GM12878 (cell line): ENCODE data around the gene BCL2. TPM values are rescaled to one million over a fixed set of nuclear protein-coding genes. Genes with fewer than 3 reads are reported as not detected.

Source experiments
- ASH2L ChIP-seq: fragments of 300-600, 200-600 bp; sonication (generic); IDR thresholded peaks from 2 replicates; pipeline ENCODE4 v1.6.1; 2017; ENCODE audit warnings: low read depth, mild to moderate bottlenecking, borderline replicate concordance
- CHD1 ChIP-seq: IDR thresholded peaks from 2 replicates; pipeline ENCODE4 v1.6.1; 2012; ENCODE audit warnings: low read depth, low read length, improper control_type of control experiment
- CHD4 ChIP-seq: fragments of 200-600 bp; sonication (generic); IDR thresholded peaks from 2 replicates; pipeline ENCODE4 v1.6.1; 2016; ENCODE audit warnings: mild to moderate bottlenecking
- E2F8 ChIP-seq: fragments of 450-650 bp; IDR thresholded peaks from 2 replicates; pipeline ENCODE4 v1.6.1; 2018; ENCODE audit warnings: mild to moderate bottlenecking, low read depth, moderate library complexity; ENCODE audit not compliant: partially characterized antibody
- ESRRA ChIP-seq: IDR thresholded peaks from 2 replicates; pipeline ENCODE4 v1.6.1; 2012; ENCODE audit warnings: mild to moderate bottlenecking, low read length, improper control_type of control experiment
- FOS ChIP-seq: IDR thresholded peaks from 3 replicates; pipeline ENCODE4 v1.6.1; 2011; ENCODE audit warnings: borderline replicate concordance; ENCODE audit not compliant: insufficient read length; ENCODE audit errors: extremely low read depth
- FOXK2 ChIP-seq: fragments of 450-650 bp; IDR thresholded peaks from 2 replicates; pipeline ENCODE4 v1.6.1; 2017; ENCODE audit warnings: mild to moderate bottlenecking, moderate library complexity
- HCFC1 ChIP-seq: fragments of 150-350 bp; IDR thresholded peaks from 2 replicates; pipeline ENCODE4 v1.6.1; 2014; ENCODE audit warnings: low read length
- IRF3 ChIP-seq: fragments of 450-650 bp; IDR thresholded peaks from 2 replicates; pipeline ENCODE4 v1.6.1; 2014; ENCODE audit warnings: mild to moderate bottlenecking
- JUND ChIP-seq: IDR thresholded peaks from 2 replicates; pipeline ENCODE4 v1.6.1; 2012; ENCODE audit warnings: low read depth, mild to moderate bottlenecking, low read length, improper control_type of control experiment, moderate library complexity
- MTA3 ChIP-seq: IDR thresholded peaks from 2 replicates; pipeline ENCODE4 v1.6.1; 2012; ENCODE audit warnings: low read length, inconsistent platforms, borderline replicate concordance
- SPI1 ChIP-seq: IDR thresholded peaks from 2 replicates; pipeline ENCODE4 v1.6.1; 2011; ENCODE audit warnings: low read depth, mild to moderate bottlenecking, low read length, moderate library complexity, borderline replicate concordance; ENCODE audit not compliant: insufficient read depth
- STAT1 ChIP-seq: fragments of 450-650 bp; conservative IDR thresholded peaks from 2 replicates; pipeline ENCODE4 v1.6.1; 2014; ENCODE audit warnings: antibody characterized with exemption, mild to moderate bottlenecking
- TARDBP ChIP-seq: IDR thresholded peaks from 2 replicates; pipeline ENCODE4 v1.6.1; 2016; ENCODE audit warnings: borderline replicate concordance
- ZBTB33 ChIP-seq: fragments of 450-650 bp; IDR thresholded peaks from 2 replicates; pipeline ENCODE4 v1.6.1; 2017; ENCODE audit warnings: mild to moderate bottlenecking
- ZNF24 ChIP-seq: fragments of 450-650 bp; IDR thresholded peaks from 2 replicates; pipeline ENCODE4 v1.6.1; 2017; ENCODE audit warnings: antibody characterized with exemption, mild to moderate bottlenecking
- polyA plus RNA-seq, 11 experiments: library from polyadenylated mRNA; depleted of rRNA in 4 of 11; unstranded in 6 of 11; stranded (reverse) in 5 of 11; fragments of >200 nt; fragmentation: Nextera tagmentation in 4 of 11; fragmentation: Illumina TruSeq in 1 of 11; extraction: Ambion mirVana in 4 of 11; extraction: Trizol in 1 of 11; gene quantifications; 1 replicate in 1 of 11; 2 replicates in 10 of 11; pipeline versions ENCODE4 v1.2.1 to v1.2.3, GENCODE V29; 2011 to 2016; ENCODE audit warnings: inconsistent platforms in 2 of 11, missing spikeins in 2 of 11, low read depth in 1 of 11
- total RNA-seq, 4 experiments: library from RNA; depleted of rRNA in 3 of 4; stranded (reverse); fragments of >200 nt in 3 of 4; fragmentation: Illumina TruSeq in 1 of 4; extraction: Trizol in 1 of 4; gene quantifications; 2 replicates each; pipeline versions ENCODE4 v1.2.1 to v1.2.3, GENCODE V29; 2013 to 2021
- TF ChIP-seq, protein P1 (sequence below): IDR thresholded peaks from 2 replicates; pipeline ENCODE4 v1.6.1; 2012; ENCODE audit warnings: low read depth, low read length, improper control_type of control experiment
- TF ChIP-seq, protein P2 (sequence below): IDR thresholded peaks from 2 replicates; pipeline ENCODE4 v1.6.1; 2011; ENCODE audit warnings: low read depth, mild to moderate bottlenecking, low read length, moderate library complexity, borderline replicate concordance; ENCODE audit errors: extremely low read depth
- TF ChIP-seq, protein P3 (sequence below): IDR thresholded peaks from 2 replicates; pipeline ENCODE4 v1.6.1; 2011; ENCODE audit warnings: mild to moderate bottlenecking, low read depth, low read length, moderate library complexity; ENCODE audit not compliant: insufficient replicate concordance

Gene BCL2
- total and polyA plus RNA-seq, 10 of the 15 experiments (the other 5 are each of a cell fraction or from before 2014, with no cell fraction given), result 4.1 to 47.8 (median 19.3) TPM

DNA sequence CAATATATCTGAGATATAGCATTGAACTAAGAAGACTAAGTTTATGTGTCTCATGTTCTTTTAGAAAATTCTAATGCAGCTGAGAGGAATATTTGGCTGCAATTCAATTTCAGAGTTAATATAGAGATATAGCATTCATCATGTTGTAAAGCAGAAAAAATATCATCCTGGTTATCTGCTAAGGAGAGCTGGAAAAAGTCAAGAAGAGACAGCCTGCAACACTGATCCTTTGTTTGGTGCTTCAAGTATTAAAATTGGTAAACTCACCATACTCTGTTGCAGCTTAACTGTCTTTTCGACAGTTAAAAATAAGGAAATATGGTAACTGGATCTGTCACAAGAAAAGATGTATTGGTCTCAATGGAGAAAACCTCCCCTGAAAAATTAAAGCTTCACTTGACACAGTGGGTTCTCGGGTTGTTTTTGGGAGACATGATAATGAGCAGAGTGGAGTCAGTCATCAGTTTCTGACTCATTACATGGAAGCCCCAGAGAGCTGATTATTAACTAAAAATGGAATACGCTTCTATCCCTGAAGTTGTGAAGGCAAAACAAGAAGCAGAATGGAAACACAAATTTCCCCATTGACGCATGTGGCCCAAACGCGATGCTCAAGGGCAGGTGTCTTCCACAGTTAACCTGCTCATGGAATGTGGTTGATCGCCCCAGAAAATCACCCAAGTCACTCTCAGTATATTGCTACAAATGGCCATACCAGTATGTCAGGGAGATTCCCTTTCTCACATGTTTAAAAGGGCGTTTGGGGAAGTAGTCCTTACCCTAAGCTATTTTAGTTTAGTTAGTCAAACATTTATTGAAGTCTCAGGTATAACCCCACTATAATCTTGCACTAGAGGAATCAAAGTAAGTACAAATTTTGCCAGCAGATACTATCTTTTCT, 8.2 kb downstream of the BCL2 start (continued):
- TF ChIP-seq E2F8 (no peak), TARDBP (no peak), ZBTB33 (no peak; the same call in 1 of the 2 replicates), SPI1 (peak; percentile 21; the same call in 1 of the 2 replicates), MTA3 (no peak), FOXK2 (no peak), HCFC1 (no peak), ESRRA (no peak), IRF3 (no peak), ASH2L (no peak), JUND (no peak), STAT1 (no peak), ZNF24 (peak; percentile 71), CHD1 (no peak; the same call in 1 of the 2 replicates), CHD4 (no peak), FOS (no peak)
- TF ChIP-seq, protein P1, sequence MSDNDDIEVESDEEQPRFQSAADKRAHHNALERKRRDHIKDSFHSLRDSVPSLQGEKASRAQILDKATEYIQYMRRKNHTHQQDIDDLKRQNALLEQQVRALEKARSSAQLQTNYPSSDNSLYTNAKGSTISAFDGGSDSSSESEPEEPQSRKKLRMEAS, result no peak; the same call in 1 of the 2 replicates
- TF ChIP-seq, protein P2, sequence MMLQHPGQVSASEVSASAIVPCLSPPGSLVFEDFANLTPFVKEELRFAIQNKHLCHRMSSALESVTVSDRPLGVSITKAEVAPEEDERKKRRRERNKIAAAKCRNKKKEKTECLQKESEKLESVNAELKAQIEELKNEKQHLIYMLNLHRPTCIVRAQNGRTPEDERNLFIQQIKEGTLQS, result no peak
- TF ChIP-seq, protein P3, sequence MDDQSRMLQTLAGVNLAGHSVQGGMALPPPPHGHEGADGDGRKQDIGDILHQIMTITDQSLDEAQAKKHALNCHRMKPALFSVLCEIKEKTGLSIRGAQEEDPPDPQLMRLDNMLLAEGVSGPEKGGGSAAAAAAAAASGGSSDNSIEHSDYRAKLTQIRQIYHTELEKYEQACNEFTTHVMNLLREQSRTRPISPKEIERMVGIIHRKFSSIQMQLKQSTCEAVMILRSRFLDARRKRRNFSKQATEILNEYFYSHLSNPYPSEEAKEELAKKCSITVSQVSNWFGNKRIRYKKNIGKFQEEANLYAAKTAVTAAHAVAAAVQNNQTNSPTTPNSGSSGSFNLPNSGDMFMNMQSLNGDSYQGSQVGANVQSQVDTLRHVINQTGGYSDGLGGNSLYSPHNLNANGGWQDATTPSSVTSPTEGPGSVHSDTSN, result no peak
